GM12873 (cell line): ENCODE results near the gene MUC5B.
A peak's percentile ranks its signal among the peaks of the same experiment; 100 is the strongest.

Experiments
- CTCF ChIP-seq: IDR thresholded peaks from 2 replicates; pipeline ENCODE4 v1.5.1; 2012; ENCODE audit warnings: low read depth, mild to moderate bottlenecking, moderate library complexity, low read length, control low read depth; ENCODE audit not compliant: insufficient read depth; ENCODE audit errors: missing control alignments

Gene MUC5B

GRCh38 chr11:1306186-1307162 lies 83.6 kb downstream of the MUC5B start:
- TF ChIP-seq CTCF, result no peak

DNA sequence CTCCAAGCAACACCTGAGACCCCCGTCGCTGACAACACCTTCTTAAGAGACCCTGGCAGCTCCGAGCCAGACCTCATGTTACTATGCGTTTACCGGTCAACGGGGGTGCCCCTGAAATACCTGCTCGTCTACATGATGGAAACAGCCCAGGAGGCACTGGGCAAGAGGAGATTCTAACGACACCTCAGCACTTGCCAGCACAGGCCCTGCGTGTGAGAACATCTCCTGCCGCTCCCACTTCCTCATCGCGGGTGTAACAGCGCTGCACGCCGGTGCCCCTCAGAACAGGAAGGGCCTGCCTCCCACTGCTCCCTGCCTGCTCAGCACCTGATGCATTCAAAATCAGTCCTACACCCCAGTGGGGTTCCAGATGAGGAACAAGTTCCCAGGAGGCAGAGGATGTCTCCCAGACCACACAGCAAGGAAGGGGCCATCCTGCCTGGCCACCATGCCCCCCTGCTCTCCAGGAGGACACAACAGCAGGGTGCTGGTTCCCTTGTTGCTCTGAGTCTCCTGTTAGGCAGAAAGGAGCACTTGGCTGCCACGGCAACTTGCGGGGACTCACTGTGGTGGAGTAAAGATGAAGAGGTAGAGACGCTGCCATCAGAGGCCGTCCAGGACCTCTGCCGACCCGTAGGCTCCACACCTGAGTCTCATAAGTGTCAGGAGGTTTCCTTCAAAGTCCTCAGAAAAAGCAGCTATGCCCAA lies 84.5 kb downstream of the MUC5B start:
- TF ChIP-seq CTCF, result no peak

DNA sequence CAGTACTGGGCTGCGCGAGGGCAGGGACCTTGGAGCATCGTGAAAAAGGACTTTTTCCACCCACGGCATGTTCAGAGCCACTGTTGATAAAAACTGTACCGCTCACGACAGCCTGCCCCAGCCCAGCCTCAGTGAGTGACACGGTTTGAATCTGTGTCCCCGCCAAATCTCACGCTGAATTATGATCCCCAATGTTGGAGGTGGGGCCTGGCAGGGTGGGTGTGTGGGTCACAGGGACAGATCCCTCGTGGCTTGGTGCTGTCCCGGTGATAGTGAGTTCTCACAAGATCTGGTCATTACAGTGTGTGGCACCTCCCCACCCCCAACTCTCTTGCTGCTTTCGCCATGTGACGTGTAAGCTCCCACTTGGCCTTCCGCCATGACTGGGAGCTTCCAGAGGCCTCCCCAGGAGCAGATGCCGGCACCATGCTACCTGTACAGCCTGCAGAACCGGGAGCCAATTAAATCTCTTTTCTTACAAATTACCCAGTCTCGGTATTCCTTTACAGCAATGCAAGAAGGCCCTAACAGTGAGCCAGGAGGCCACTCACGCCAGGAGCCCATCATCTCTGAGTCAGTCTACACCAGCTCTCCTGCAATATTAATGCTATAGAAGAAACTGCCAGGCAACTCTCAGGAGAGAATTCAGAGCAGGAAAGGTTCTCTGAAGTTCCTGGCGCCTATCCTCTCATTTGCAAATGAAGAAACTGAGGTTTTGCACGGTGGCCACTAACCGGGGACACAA lies 85.3 kb downstream of the MUC5B start:
- no peak for TF ChIP-seq CTCF

DNA sequence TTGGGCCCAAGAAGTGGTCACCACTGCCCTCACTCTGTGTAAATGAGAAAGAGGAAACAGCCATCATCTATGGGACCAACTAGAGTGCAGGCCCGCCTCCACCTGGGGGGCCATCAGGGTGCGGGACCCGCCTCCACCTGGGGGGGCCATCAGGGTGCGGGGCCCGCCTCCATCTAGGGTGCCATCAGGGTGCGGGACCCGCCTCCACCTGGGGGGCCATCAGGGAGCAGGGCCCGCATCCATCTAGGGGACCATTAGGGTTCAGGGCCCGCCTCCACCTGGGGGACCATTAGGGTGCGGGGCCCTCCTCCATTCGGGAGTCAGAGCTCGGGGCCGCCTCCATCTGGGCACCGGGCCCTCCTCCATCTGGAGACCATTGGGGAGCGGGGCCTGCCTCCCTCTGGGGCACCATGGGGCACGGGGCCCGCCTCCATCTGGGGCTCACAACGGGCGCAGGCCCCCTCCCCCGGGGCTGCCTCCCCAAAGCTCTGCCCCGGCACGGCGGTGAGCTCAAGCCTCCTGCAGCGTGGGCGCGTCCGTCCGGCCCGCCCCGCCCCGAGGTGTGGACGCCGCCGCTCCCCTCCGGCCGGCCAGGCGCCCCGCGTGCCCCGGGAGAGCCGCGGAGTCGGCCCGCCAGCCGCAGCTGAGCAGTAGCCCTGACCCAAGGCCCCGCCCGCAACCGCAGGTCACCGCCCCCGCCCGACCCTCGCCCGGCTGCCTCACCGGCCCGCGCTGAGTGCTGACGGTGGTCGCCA lies 86.1 kb downstream of the MUC5B start:
- no peak for TF ChIP-seq CTCF

DNA sequence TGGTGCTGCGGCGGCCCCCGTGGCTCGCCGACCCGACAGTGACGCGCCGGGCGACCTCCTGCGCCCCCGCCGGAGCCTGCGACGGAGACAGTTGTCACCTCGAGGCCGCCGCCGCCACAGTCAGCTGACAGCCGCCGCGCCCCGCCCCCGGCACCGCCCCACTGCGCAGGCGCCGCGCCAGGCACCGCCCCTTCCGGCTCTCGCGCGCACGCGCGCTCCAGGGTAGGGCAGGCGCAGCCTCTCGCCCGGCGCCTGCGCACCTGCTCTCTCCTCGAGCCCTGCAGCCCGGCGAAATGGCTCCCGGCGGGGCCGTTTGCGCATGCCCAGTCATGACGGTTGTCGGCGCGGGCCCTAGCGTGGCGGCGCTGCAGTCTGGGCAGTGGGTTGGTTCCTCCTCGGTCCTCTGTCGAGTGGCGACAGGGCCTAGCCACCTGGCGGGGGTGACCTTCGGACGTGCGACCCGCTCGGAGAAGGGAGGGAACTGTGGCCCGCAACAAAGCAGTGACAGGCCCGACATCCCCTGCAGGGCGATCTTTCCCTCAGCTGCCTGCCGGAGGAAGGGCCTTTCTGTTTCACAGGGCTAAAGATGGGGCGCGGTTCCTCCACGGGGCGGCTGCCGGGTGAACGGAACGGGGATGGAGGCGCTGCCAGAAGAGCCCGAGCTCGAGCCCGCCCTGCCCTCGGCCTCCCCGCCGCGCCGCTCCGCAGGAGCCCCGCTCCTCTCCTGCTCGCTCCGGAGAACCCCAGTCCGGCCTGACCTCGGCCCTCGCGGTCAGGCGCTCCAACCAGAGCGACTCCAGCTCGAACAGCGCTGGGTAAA lies 86.8 kb downstream of the MUC5B start, which contains the start of gene TOLLIP:
TOLLIP (minus strand) TSS at position 135 of the 820 bp plus-strand sequence; CDS start at position 1, 134 bp downstream.
- peak; percentile 13 for TF ChIP-seq CTCF

DNA sequence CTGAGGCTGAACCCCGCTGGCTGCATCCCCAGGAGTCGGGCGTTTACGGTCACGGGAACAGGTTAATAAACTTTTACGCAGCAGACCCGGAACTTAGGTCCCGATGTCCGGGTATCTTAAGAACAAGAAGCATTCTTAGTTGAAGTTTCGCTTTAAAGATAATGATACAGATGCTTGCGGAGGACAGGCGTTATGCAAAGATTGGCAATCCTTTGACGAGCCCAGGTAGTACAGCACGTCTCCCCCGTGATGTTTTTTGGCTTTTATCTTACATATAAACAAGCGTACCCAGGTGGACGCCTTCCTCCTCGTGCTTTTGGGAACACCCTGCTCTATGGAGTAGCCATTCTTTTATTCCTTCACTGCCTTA lies 87.4 kb downstream of the MUC5B start:
- TF ChIP-seq CTCF, result no peak
